HepG2 (cell line): ENCODE results near the gene NLRP8. TPM values are rescaled to one million over a fixed set of nuclear protein-coding genes. Genes with fewer than 3 reads are reported as not detected.

ENCODE experiments used
- ATAC-seq: fragments of 200-7000 bp; cut with Tn5 transposase; 3 replicates; pipeline ENCODE4 v1.9.1; 2020; ENCODE audit warnings: mild to moderate bottlenecking, moderate library complexity
- BruUV-seq: library from RNA; stranded (reverse); fragments of 400-500 nt; replicated peaks from 2 replicates; lab custom pipeline; 2021; lab: Mats Ljungman, UMichigan
- CTCF ChIA-PET: fragments of 300-600 bp; formaldehyde crosslinking; extraction: SDS; loops from one replicate; lab custom pipeline; 2021; ENCODE audit warnings: low total read pairs, inconsistent platforms, low intra/inter-chr PET ratio; lab: Yijun Ruan, JAX
- POLR2A ChIA-PET: fragments of 350-600 bp; sonication (Branson Sonifier 250); formaldehyde crosslinking; loops from one replicate; lab custom pipeline; 2020; ENCODE audit warnings: antibody characterized with exemption, inconsistent platforms; lab: Yijun Ruan, JAX
- DNase-seq: peaks from one replicate; pipeline ENCODE4 v3.0.0-alpha.2; 2015; ENCODE audit warnings: low spot score
- FAIRE-seq: peaks from 3 replicates; lab custom pipeline; 2011; peaks lifted over from hg19 to GRCh38; lab: Jason Lieb, UNC
- H2AFZ ChIP-seq: one replicate; pipeline ENCODE4 v1.6.1; 2011; ENCODE audit warnings: low read length, inconsistent platforms
- H3K27ac ChIP-seq: fragments of 300-600 bp; 3 replicates; pipeline ENCODE4 v1.8.0; 2011; ENCODE audit warnings: mixed run types, mild to moderate bottlenecking, mixed read lengths, low read length, inconsistent platforms; ENCODE audit not compliant: insufficient read depth; ENCODE audit errors: extremely low read length
- H3K27me3 ChIP-seq, 2 experiments: fragments of 200-600 bp in 1 of 2; 2 replicates in 1 of 2; 3 replicates in 1 of 2; pipeline versions ENCODE4 v1.6.0 to v1.8.0; 2011; ENCODE audit warnings: low read length in 2 of 2, mild to moderate bottlenecking in 2 of 2, moderate library complexity in 2 of 2, inconsistent platforms in 1 of 2; ENCODE audit not compliant: insufficient read depth in 2 of 2, control insufficient read depth in 1 of 2
- H3K36me3 ChIP-seq, 2 experiments: fragments of 200-600 bp in 1 of 2; replicated peaks in 1 of 2; 2 replicates in 1 of 2; 3 replicates in 1 of 2; pipeline versions ENCODE4 v1.5.1 to v1.8.0; 2011; ENCODE audit warnings: low read length in 2 of 2, inconsistent platforms in 1 of 2; ENCODE audit not compliant: insufficient read depth in 2 of 2, control insufficient read depth in 1 of 2
- H3K4me1 ChIP-seq: 2 replicates; pipeline ENCODE4 v1.5.1; 2012; ENCODE audit warnings: low read length, inconsistent platforms; ENCODE audit not compliant: insufficient read depth
- H3K4me2 ChIP-seq: 2 replicates; pipeline ENCODE4 v1.6.0; 2011; ENCODE audit warnings: low read depth, low read length, inconsistent platforms
- H3K4me3 ChIP-seq, 3 experiments: fragments of 200-600 bp in 1 of 3; sonication (generic), shearing (Covaris generic) in 1 of 3; replicated peaks in 1 of 3; 2 replicates each; pipeline ENCODE4 v1.5.1; 2011 to 2016; ENCODE audit warnings: low read length in 3 of 3, inconsistent platforms in 2 of 3, low read depth in 2 of 3, mild to moderate bottlenecking in 2 of 3, control low read depth in 1 of 3, mixed read lengths in 1 of 3; ENCODE audit not compliant: insufficient read depth in 1 of 3
- H3K79me2 ChIP-seq: one replicate; pipeline ENCODE4 v1.6.1; 2011; ENCODE audit warnings: low read length, inconsistent platforms; ENCODE audit not compliant: insufficient read depth
- H3K9ac ChIP-seq: 2 replicates; pipeline ENCODE4 v1.6.0; 2011; ENCODE audit warnings: mild to moderate bottlenecking, low read depth, low read length, inconsistent platforms; ENCODE audit not compliant: insufficient read depth
- H3K9me3 ChIP-seq: 2 replicates; pipeline ENCODE4 v1.5.1; 2012; ENCODE audit warnings: mild to moderate bottlenecking, low read length
- H4K20me1 ChIP-seq: 2 replicates; pipeline ENCODE4 v1.6.0; 2011; ENCODE audit warnings: inconsistent platforms, mild to moderate bottlenecking, low read length, moderate library complexity; ENCODE audit not compliant: insufficient read depth
- FOXP1 ChIP-seq, 2 experiments: fragments of 450-650 bp in 1 of 2; IDR thresholded peaks; 2 replicates each; pipeline ENCODE4 v1.6.1; 2017 to 2018; ENCODE audit warnings: antibody characterized with exemption in 1 of 2
- POLR2A ChIP-seq, 2 experiments: IDR thresholded peaks; 2 replicates each; pipeline ENCODE4 v1.6.1; 2011; ENCODE audit warnings: low read depth in 2 of 2, low read length in 2 of 2, mild to moderate bottlenecking in 1 of 2, moderate library complexity in 1 of 2; ENCODE audit not compliant: insufficient read depth in 1 of 2
- ZBTB42 ChIP-seq: sonication (generic); formaldehyde crosslinking; IDR thresholded peaks from 2 replicates; pipeline ENCODE4 v1.5.0; 2020; ENCODE audit warnings: mild to moderate bottlenecking, missing genetic modification reagents
- ZNF460 ChIP-seq: sonication (generic); formaldehyde crosslinking; IDR thresholded peaks from 2 replicates; pipeline ENCODE4 v1.5.1; 2020; ENCODE audit warnings: missing genetic modification reagents, mild to moderate bottlenecking, borderline replicate concordance
- ZNF572 ChIP-seq: sonication (generic); formaldehyde crosslinking; IDR thresholded peaks from 2 replicates; pipeline ENCODE4 v1.5.1; 2020; ENCODE audit warnings: mild to moderate bottlenecking, missing genetic modification reagents
- WGBS: methylation state at CpG from one replicate; pipeline ENCODE4 v1.1.6; 2017; ENCODE audit warnings: low lambda C conversion rate; 5-methylcytosine and 5-hydroxymethylcytosine counted together
- in situ Hi-C: cut with HindIII; loops from 2 replicates; pipeline ENCODE4 v1.10.0; 2017; ENCODE audit warnings: low pct_unique_long_range_greater_than_20kb; ENCODE audit not compliant: extremely low pct_ligation_motif_present
- intact Hi-C: fragments of 100-400 bp; cut with micrococcal nuclease; formaldehyde crosslinking; loops from one replicate; pipeline ENCODE4 v1.10.0; 2022; ENCODE audit not compliant: unreplicated experiment
- polyA plus RNA-seq, 8 experiments: library from polyadenylated mRNA; depleted of rRNA in 3 of 8; stranded (reverse) in 7 of 8; unstranded in 1 of 8; fragments of >200 nt; fragmentation: Illumina TruSeq in 4 of 8; extraction: Trizol in 4 of 8; gene quantifications; 2 replicates each; pipeline versions ENCODE4 v1.2.1 to v1.2.3, GENCODE V29; 2011 to 2016; ENCODE audit warnings: low read depth in 4 of 8, missing spikeins in 1 of 8, mixed read lengths in 1 of 8; ENCODE audit not compliant: insufficient read depth in 1 of 8
- total RNA-seq, 5 experiments: library from RNA; depleted of rRNA; stranded (reverse); fragments of >200 nt; fragmentation: Illumina TruSeq; extraction: Trizol; gene quantifications; 2 replicates each; pipeline ENCODE4 v1.2.3, GENCODE V29; 2016; ENCODE audit warnings: low read depth in 1 of 5
- TF ChIP-seq, protein P1 (sequence below): sonication (generic); formaldehyde crosslinking; IDR thresholded peaks from 2 replicates; pipeline ENCODE4 v1.4.0; 2020; ENCODE audit warnings: missing genetic modification reagents
- TF ChIP-seq, protein P2 (sequence below): sonication (generic); formaldehyde crosslinking; IDR thresholded peaks from 2 replicates; pipeline ENCODE4; 2020; ENCODE audit warnings: missing genetic modification reagents, mild to moderate bottlenecking, borderline replicate concordance
- TF ChIP-seq, protein P3 (sequence below): fragments of 450-650 bp; IDR thresholded peaks from 2 replicates; pipeline ENCODE4 v1.6.1; 2017; ENCODE audit warnings: mild to moderate bottlenecking
- TF ChIP-seq, protein P4 (sequence below): sonication (generic); formaldehyde crosslinking; IDR thresholded peaks from 2 replicates; pipeline ENCODE4 v1.4.0; 2020; ENCODE audit warnings: missing genetic modification reagents, borderline replicate concordance

NLRP8 gene
- total and polyA plus RNA-seq, 2 of the 13 experiments (the other 11 are each of a cell fraction or from before 2014, with no cell fraction given): not detected

DNA sequence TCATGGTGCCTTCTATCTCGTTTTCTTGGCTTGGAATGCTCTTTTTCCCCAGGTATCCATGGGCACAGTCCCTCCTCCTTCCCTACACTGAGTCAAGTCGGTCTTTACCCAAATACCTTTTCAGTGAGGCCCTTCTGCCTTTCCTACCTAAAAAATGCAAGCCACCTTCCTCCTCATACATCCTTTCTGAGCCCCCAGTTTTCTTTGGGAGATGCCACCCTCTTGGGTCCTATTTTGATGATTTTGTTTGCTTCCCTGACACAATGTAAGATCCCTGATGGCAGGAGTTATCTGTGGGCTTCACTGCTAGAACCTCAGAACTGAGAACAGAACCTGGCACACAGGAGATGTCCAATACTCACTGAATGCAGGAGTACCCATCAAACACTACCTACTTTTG, 37.8 kb upstream of the NLRP8 start:
- no peaks in the 10 kb centered on the region for H3K79me2 ChIP-seq
- WGBS: 0% methylated on average over 2 of the region's 2 CpGs
- no peak for FAIRE-seq
- TF ChIP-seq FOXP1 (IDR thresholded peaks at IDR 0.05) (no peak), FOXP1 (CRISPR knock-in tag; IDR thresholded peaks at IDR 0.05) (no peak), ZNF460 (CRISPR knock-in tag) (no peak), ZNF572 (CRISPR knock-in tag) (no peak), ZBTB42 (no peak), POLR2A (IDR thresholded peaks at IDR 0.05; ENCODE audit: insufficient read depth in 1 of 2, low read depth in 2 of 2, low read length in 2 of 2) (no peak)
- TF ChIP-seq, protein P1, sequence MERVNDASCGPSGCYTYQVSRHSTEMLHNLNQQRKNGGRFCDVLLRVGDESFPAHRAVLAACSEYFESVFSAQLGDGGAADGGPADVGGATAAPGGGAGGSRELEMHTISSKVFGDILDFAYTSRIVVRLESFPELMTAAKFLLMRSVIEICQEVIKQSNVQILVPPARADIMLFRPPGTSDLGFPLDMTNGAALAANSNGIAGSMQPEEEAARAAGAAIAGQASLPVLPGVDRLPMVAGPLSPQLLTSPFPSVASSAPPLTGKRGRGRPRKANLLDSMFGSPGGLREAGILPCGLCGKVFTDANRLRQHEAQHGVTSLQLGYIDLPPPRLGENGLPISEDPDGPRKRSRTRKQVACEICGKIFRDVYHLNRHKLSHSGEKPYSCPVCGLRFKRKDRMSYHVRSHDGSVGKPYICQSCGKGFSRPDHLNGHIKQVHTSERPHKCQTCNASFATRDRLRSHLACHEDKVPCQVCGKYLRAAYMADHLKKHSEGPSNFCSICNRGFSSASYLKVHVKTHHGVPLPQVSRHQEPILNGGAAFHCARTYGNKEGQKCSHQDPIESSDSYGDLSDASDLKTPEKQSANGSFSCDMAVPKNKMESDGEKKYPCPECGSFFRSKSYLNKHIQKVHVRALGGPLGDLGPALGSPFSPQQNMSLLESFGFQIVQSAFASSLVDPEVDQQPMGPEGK: no peak
- TF ChIP-seq, protein P2, sequence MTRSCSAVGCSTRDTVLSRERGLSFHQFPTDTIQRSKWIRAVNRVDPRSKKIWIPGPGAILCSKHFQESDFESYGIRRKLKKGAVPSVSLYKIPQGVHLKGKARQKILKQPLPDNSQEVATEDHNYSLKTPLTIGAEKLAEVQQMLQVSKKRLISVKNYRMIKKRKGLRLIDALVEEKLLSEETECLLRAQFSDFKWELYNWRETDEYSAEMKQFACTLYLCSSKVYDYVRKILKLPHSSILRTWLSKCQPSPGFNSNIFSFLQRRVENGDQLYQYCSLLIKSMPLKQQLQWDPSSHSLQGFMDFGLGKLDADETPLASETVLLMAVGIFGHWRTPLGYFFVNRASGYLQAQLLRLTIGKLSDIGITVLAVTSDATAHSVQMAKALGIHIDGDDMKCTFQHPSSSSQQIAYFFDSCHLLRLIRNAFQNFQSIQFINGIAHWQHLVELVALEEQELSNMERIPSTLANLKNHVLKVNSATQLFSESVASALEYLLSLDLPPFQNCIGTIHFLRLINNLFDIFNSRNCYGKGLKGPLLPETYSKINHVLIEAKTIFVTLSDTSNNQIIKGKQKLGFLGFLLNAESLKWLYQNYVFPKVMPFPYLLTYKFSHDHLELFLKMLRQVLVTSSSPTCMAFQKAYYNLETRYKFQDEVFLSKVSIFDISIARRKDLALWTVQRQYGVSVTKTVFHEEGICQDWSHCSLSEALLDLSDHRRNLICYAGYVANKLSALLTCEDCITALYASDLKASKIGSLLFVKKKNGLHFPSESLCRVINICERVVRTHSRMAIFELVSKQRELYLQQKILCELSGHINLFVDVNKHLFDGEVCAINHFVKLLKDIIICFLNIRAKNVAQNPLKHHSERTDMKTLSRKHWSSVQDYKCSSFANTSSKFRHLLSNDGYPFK (CRISPR knock-in tag): no peak
- TF ChIP-seq, protein P3, sequence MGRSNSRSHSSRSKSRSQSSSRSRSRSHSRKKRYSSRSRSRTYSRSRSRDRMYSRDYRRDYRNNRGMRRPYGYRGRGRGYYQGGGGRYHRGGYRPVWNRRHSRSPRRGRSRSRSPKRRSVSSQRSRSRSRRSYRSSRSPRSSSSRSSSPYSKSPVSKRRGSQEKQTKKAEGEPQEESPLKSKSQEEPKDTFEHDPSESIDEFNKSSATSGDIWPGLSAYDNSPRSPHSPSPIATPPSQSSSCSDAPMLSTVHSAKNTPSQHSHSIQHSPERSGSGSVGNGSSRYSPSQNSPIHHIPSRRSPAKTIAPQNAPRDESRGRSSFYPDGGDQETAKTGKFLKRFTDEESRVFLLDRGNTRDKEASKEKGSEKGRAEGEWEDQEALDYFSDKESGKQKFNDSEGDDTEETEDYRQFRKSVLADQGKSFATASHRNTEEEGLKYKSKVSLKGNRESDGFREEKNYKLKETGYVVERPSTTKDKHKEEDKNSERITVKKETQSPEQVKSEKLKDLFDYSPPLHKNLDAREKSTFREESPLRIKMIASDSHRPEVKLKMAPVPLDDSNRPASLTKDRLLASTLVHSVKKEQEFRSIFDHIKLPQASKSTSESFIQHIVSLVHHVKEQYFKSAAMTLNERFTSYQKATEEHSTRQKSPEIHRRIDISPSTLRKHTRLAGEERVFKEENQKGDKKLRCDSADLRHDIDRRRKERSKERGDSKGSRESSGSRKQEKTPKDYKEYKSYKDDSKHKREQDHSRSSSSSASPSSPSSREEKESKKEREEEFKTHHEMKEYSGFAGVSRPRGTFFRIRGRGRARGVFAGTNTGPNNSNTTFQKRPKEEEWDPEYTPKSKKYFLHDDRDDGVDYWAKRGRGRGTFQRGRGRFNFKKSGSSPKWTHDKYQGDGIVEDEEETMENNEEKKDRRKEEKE: no peak
- TF ChIP-seq, protein P4, sequence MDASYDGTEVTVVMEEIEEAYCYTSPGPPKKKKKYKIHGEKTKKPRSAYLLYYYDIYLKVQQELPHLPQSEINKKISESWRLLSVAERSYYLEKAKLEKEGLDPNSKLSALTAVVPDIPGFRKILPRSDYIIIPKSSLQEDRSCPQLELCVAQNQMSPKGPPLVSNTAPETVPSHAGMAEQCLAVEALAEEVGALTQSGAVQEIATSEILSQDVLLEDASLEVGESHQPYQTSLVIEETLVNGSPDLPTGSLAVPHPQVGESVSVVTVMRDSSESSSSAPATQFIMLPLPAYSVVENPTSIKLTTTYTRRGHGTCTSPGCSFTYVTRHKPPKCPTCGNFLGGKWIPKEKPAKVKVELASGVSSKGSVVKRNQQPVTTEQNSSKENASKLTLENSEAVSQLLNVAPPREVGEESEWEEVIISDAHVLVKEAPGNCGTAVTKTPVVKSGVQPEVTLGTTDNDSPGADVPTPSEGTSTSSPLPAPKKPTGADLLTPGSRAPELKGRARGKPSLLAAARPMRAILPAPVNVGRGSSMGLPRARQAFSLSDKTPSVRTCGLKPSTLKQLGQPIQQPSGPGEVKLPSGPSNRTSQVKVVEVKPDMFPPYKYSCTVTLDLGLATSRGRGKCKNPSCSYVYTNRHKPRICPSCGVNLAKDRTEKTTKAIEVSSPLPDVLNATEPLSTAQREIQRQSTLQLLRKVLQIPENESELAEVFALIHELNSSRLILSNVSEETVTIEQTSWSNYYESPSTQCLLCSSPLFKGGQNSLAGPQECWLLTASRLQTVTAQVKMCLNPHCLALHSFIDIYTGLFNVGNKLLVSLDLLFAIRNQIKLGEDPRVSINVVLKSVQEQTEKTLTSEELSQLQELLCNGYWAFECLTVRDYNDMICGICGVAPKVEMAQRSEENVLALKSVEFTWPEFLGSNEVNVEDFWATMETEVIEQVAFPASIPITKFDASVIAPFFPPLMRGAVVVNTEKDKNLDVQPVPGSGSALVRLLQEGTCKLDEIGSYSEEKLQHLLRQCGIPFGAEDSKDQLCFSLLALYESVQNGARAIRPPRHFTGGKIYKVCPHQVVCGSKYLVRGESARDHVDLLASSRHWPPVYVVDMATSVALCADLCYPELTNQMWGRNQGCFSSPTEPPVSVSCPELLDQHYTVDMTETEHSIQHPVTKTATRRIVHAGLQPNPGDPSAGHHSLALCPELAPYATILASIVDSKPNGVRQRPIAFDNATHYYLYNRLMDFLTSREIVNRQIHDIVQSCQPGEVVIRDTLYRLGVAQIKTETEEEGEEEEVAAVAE: no peak

More for the DNA sequence above, 37.8 kb upstream of the NLRP8 start:
- H3K4me3 ChIP-seq: no peak overlapping the region
- H3K9ac ChIP-seq: no peak overlapping the region
- BruUV-seq: no TSS peak
- H3K4me1 ChIP-seq: no peaks in the 10 kb centered on the region
- ChIA-PET POLR2A (no interaction called here), CTCF (no interaction called here)
- no peak overlapping the region for H3K27ac ChIP-seq
- H3K9me3 ChIP-seq: no peaks in the 10 kb centered on the region
- no peak overlapping the region for H3K4me2 ChIP-seq
- DNase-seq (no peak), ATAC-seq (no peak)
- no peaks in the 10 kb centered on the region for H3K36me3 ChIP-seq
- intact Hi-C loops: no loop called here
- in situ Hi-C loops: no loop called here
- no peak overlapping the region for H2AFZ ChIP-seq
- no peaks in the 10 kb centered on the region for H4K20me1 ChIP-seq
- peaks cover 0 to 8% of the 10 kb centered on the region in 2 experiments; a peak in 1 of 5 replicates for H3K27me3 ChIP-seq
